ENCODE results near the gene ABLIM3.

DNA sequence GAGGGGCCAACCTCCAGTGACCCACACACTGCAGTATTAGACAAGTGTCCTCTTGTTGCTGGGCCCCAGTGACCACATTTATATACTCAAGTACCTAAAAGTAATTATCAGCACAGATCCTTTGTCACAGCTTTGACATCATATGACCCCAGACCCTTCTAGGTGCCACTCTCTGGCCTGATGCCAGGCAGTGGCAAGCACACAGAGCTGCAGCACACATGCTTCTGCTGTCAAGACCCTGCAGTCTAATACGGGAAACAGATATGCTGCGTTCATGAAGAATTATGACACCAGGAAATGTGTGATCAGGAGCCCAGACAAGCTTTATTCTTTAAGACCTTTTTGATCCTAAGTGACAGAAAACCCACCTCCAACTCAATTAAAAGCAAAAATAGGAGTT is 66.5 kb downstream of the ABLIM3 start:
- TF ChIP-seq CHD2 (IDR thresholded peaks at IDR 0.05; ENCODE audit: low read length) (no peak), SRF (IDR thresholded peaks at IDR 0.05; ENCODE audit: low read depth, low read length) (no peak)
